Non-pigmented ciliary epithelial cell (primary cell): ENCODE data around the gene TAP2.
"Not testable (repeated sequence)": the region's sequence is repeated elsewhere in the genome, so short reads cannot be mapped to it uniquely, and the experiment has no call there.

Source experiments
- DNase-seq: peaks from one replicate; pipeline ENCODE4 v3.0.0-alpha.2; 2010; ENCODE audit warnings: low read depth

The TAP2 gene

GRCh38 chr6:32838114-32838958, at the start of gene TAP2:
TAP2 (minus strand) TSS chr6:32838739; CDS start chr6:32838233, 506 bp downstream.
- peak; percentile 68 for DNase-seq

GRCh38 chr6:32887616-32888015, 49.1 kb upstream of the TAP2 start:
- no peak for DNase-seq

- peak; percentile 42 for DNase-seq
Observed at GRCh38 chr6:32886681-32887383, 48.3 kb upstream of the TAP2 start.

- peak; percentile 30 for DNase-seq
Observed at GRCh38 chr6:32885698-32886286, 47.3 kb upstream of the TAP2 start.

- DNase-seq = no peak
Observed at GRCh38 chr6:32883789-32884188, 45.2 kb upstream of the TAP2 start.

GRCh38 chr6:32882879-32883250, 44.3 kb upstream of the TAP2 start:
- peak; percentile 35 for DNase-seq

GRCh38 chr6:32880962-32881361, 42.4 kb upstream of the TAP2 start:
- DNase-seq = not testable (repeated sequence)

GRCh38 chr6:32879691-32880090, 41.2 kb upstream of the TAP2 start:
- no peak for DNase-seq

GRCh38 chr6:32876603-32877002, 38.1 kb upstream of the TAP2 start:
- DNase-seq = no peak

GRCh38 chr6:32873947-32874346, 35.4 kb upstream of the TAP2 start:
- not testable (repeated sequence) for DNase-seq

- no peak for DNase-seq
Observed at GRCh38 chr6:32868257-32868788, 29.8 kb upstream of the TAP2 start.

GRCh38 chr6:32867554-32868256, 29.2 kb upstream of the TAP2 start:
- no peak for DNase-seq

- DNase-seq = no peak
Observed at GRCh38 chr6:32867022-32867477, 28.5 kb upstream of the TAP2 start.

GRCh38 chr6:32865724-32866443, 27.3 kb upstream of the TAP2 start:
- no peak for DNase-seq

GRCh38 chr6:32862725-32863124, 24.2 kb upstream of the TAP2 start:
- DNase-seq = no peak

GRCh38 chr6:32860674-32861073, 22.1 kb upstream of the TAP2 start:
- DNase-seq = no peak

GRCh38 chr6:32858194-32858593, 19.7 kb upstream of the TAP2 start:
- no peak for DNase-seq

GRCh38 chr6:32857156-32857891, 18.8 kb upstream of the TAP2 start:
- DNase-seq = no peak

GRCh38 chr6:32855467-32856174, 17.1 kb upstream of the TAP2 start:
- no peak for DNase-seq
